GM18873 (cell line): ENCODE results near the gene BRF1.

Source experiments
- ATAC-seq: cut with Tn5 transposase; IDR thresholded peaks from one replicate; pipeline ENCODE4 v1.9.1; 2021; ENCODE audit warnings: mild to moderate bottlenecking, moderate library complexity, moderate number of reproducible peaks; ENCODE audit not compliant: unreplicated experiment, low FRiP score

The BRF1 gene

DNA sequence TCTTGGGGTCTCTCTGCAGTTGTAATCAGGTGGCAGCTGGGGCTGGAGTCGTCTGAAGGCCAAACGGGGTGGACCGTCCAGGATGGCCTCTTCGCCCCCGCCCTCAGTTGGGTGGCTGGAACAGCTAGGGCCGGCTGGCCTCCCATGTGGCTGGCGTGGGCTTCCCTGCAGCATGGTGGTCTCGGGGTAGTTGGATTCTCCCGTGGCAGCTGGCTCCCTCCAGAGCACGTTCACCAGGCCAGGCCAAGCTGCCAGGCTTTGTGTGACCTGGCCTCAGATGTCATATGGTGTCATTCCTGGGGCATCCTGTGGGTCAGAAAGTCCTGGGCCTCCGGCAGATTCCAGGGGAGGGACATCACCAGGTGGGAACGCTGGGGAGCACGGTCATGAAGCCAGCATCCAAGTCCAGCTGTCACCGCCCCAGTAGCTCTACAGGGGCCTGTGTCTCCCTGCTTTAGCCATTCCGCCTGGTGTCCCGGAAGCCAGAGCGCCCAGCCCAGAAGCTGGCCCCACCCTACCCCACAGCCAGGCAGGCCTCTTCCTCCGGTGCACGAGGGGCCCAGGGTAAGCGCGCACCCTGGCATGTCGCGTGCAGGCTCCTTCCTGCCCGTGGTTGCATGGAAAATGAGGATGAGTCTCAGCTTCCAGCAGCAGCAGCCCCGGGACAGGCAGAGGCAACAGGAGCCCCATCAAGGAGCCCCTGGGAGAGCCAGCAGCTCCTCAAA, 118.3 kb downstream of the BRF1 start:
- no peak for ATAC-seq

DNA sequence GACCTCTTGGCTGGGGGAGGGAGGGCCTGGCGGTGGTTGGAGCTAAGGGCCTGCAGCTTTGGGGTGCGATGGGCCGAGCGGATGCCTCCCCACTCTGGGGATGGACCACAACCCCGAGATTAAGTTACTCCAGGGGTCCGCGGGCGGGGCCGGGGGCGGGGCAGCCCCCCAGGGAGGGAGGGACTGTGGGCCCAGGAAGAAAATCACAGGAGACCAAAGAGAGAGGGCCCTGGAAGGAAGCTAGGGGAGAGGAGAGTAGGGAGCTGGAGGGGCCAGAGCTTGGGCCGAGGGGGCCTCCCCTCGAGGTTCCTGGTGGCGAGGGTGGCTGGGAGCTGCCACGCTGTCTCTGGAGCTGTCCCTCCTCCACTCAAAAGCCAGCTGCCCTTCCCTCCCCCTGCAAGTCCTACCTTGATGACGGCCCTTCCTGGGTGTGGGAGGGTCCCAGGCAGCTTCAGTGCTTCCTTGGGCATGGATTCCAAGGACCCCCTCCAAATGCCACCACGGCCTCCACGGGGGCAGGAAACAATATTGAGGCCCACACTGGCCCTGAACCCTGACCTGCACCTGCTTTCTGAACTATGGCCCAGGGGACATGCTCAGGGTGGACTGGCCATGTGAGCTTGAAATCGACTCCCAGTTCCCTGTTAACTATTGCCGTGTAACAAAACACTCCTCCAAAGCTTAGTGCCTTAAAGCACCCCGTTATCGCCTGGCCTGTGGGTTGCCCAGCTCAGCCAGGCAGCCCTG, 119.1 kb downstream of the BRF1 start:
- ATAC-seq = no peak

DNA sequence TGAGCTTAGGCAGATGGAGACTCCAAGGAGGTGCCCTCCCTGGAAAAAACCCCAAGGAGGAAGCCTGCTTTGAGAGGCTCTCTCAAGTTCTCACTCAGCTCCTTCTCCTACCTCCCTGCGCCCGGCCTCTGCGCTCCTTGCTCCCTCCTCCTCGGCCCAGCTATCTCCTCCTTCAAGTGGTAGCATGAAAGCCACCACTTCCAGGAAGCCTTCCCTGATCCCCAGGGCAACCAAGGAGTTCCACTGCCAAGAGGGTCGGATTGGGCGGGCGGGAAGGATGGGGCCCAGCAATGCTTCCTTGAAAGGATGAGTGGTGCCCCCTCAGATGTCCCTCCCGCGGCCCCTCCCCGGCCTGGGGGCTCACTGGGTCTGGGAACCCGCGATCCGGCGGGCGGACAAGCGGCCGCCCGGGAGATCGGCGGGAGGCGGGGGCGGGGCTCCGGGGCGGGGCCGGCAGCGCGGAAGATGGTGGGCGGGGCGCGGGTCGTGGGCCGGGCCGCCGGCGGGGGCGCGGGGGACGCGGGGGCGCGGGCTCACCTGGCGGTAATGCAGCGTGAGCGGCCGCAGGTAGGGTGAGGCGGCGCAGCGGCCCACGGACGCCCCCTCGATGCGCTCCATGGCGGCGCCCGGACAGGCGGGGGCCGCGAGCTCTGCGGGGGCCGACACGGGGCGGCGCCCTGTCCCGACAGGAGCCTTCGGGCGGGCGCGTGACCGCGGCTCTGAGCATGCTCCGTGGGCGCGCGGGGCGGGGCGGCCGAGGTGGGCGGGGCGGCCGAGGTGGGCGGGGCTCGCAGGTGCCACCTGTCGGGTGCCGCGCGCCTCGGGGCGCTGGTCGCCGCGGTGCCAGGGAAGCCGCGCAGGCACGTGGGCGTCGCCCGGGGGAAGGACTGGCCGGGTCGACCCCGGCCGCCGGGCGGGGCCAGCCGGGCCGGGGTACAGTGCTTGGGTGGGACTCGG, 119.9 kb downstream of the BRF1 start, which contains the start of gene NUDT14:
Gene NUDT14, minus strand, starts transcription at position 721 of the 957 bp plus-strand sequence. Its CDS starts 103 bp downstream, at position 618.
- no peak for ATAC-seq

DNA sequence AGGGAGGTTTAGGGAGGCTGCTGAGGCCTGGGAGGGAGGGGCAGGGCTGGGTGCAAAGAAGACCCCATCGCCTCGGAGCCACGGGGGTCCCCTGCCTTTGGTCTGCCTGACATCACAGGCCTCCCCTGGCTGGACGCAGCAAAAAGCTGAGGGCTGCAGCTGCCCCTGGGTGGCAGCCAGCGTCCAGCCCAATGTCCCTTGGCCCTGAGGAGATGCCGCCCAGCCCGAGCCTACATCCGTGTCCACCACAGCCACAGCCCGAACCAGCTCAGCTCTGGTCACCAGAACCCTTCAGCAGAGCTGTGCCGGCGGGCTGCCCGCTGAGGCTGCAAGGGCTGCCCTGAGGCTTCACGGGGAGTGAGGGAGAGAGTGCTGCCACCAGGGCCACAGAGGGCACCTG, 121.6 kb downstream of the BRF1 start:
- no peak for ATAC-seq

GRCh38 chr14:105178868-105179140, 122.0 kb downstream of the BRF1 start:
- no peak for ATAC-seq

GRCh38 chr14:105178069-105178867, 122.5 kb downstream of the BRF1 start:
- ATAC-seq = no peak

- no peak for ATAC-seq
Measured at GRCh38 chr14:105177082-105177481, 123.7 kb downstream of the BRF1 start.

DNA sequence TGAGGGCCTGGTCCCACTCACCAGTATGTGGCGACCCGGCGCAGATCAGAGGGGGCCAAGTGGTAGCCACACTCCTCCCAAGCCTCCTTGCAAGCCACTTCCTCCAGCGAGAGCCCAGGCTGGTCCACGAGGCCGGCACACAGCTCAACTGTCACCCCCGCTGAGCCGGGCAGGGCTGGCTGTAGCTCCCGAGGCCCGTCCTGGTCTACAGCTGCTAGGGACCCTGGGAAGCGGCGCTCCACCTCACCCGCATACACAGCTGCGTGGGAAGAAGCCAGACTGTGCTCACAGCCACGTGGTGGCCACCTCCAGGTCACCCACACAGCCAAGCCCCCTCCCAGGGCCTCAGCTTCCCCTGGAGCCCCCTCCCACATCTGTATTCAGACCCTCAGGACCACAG, 124.3 kb downstream of the BRF1 start:
- ATAC-seq = no peak

GRCh38 chr14:105173901-105174894, 126.6 kb downstream of the BRF1 start:
- no peak for ATAC-seq

- ATAC-seq = no peak
Measured at GRCh38 chr14:105173145-105173544, 127.7 kb downstream of the BRF1 start.

DNA sequence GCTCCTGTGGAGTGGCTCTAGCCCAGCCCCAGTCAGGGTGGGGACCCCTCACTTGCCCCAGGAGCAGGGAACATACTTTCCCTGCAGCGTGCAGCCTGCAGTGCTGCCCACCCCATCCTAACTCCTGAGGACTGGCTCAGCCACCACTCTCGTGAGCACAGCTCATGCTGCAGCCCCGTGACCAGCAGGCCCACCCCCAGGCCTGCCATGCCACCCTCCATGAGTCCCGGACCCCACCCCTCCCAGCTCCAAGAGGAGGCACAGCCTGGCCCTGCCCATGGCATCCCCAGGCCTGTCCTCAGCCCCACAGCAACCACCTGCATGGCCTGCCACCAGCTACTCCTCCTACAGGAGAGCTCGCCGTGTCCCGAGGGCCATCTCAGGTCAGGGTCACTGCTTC, 128.3 kb downstream of the BRF1 start:
- ATAC-seq = no peak

DNA sequence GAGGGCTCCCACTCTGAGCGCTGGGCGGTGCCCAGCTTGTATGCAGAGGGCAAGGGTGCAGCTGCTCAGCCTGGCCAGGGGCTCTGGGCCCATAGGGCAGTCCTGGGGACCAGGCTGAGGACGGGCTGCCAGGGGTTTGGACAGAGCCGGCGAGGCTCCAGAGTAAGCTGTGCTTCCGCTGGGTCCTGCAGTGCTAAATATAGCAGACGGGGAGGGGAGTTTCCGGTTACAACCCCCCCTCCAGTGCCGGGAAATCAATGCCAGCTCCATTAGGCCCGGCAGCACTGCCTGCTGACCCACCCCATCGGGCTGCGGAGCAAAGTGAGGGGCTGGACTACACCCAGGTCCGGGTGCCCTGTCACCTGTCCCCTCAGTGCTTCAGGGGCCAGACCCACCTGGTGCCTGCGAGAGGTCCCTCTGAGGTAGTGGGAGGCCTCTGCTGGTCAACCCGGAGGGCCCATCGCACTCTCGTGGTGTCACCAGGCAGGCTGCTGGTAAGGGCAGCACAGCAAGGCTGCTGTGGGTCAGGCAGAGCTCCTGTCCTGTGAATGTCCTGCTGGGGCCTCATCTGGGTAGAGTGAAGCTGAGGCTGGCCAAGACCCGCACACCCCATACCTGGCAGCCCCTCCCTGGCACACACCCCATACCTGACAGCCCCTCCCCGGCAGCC, 129.7 kb downstream of the BRF1 start:
- ATAC-seq = no peak

DNA sequence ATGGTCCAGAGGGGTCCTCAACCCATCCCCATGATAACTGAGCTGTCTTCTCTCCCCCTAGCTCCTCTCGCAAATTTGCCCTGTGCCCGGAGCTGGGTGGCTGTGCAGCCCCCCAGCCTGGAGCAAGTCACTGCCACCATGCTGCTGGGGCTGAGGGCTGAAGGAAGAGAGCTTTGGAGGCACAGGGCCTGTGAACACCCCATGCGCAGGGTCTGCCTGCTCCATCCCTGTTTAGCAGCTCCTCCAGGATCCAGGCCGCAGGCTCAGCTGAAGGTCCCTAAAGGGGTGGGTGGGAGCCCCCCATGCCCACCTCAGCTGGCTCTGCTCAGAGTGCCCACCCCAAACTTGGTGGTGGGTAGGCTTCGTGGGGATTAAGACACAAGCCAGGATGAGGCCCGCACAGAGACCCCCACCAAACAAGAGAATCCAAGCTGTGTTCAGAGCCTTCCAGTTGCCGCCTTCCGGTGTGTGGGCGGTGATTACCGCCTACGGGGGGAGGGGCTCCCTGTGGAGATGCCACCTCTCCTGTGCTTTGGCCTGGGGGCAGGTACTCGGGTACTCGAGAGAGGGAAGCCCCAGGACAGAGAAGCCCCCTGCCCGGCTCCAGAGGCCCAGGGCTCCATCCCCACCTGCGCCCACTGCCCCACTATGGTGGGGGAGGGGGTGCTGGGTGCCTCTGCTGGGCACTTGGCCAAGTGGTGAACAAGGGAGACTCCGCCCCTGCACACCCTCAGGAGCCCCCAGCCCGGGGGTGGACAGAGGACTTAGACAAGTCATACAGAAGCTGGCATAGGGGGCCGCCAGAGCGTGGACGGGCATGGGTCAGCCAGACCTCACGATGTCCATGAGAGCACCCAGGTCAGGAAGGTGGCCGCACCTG, 130.8 kb downstream of the BRF1 start:
- ATAC-seq = no peak

GRCh38 chr14:105168979-105169507, 131.8 kb downstream of the BRF1 start:
- ATAC-seq = no peak

DNA sequence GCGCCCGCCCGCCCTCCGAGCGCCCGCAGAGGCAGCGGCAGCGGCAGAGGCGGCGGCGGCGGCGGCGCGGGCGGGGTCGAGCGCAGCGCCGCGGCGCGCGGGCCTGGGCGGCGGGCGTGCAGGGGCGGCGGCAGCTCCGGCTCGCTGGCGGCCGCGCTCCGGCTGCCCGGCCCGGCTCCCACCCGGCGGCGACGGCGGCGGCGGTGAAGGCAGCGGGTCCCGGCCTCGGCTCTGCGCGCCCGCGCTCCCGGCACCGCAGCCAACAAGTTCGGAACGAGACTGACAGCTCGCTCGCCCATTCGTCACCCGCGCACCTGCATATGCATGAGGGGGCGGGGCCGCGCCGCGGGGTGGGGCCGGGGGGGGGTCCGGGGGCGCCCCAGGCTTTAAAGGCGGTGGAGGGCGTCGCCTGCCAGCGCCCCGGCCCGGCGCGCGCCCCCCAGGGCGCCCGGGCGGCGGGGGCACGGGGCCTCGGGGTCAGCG, 132.3 kb downstream of the BRF1 start, which contains the start of gene JAG2:
Gene JAG2, minus strand, starts transcription at position 281 of the 483 bp plus-strand sequence. CDS start 356 bp downstream, outside the sequence.
- ATAC-seq = no peak

- no peak for ATAC-seq
Measured at GRCh38 chr14:105168093-105168420, 132.7 kb downstream of the BRF1 start.
